HG03432 (cell line): ENCODE results near the gene NFASC.

ENCODE experiments used
- ATAC-seq: cut with Tn5 transposase; IDR thresholded peaks from one replicate; pipeline ENCODE4 v1.9.1; 2021; ENCODE audit warnings: mild to moderate bottlenecking, moderate library complexity; ENCODE audit not compliant: unreplicated experiment

Gene NFASC

DNA sequence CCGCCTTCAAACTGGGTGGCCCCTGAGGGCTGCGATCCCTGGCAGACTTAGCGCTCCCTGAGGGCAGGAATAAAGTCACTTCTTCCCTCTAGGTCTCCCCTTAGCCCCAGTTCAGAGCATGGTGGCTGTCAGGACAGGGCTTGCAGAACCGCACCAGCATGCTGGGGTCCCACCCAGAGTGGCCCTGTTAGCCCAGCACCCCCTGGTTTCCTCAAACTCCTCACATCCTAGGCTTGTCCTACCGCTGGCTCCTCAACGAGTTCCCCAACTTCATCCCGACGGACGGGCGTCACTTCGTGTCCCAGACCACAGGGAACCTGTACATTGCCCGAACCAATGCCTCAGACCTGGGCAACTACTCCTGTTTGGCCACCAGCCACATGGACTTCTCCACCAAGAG is 188.2 kb downstream of the NFASC start:
- no peak for ATAC-seq

DNA sequence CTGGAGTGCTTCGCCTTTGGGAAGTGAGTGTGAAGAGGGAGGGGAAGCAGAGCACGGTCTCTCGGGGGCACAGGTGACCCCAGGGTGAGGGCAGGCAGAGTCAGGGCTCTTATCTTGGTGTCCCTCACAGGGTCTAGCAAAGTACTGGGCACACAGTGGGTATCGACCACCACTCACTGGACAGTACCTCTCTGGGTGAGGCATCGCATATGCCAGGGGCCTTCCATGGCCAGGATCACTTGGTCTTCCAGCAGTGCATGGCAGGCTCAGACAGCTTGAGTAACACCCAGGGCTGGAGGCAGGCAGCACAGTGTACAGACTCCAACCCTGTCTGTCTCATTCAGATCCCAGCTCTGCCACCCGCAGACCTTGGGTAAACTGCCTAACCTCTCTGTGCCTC is 189.0 kb downstream of the NFASC start:
- ATAC-seq: no peak

DNA sequence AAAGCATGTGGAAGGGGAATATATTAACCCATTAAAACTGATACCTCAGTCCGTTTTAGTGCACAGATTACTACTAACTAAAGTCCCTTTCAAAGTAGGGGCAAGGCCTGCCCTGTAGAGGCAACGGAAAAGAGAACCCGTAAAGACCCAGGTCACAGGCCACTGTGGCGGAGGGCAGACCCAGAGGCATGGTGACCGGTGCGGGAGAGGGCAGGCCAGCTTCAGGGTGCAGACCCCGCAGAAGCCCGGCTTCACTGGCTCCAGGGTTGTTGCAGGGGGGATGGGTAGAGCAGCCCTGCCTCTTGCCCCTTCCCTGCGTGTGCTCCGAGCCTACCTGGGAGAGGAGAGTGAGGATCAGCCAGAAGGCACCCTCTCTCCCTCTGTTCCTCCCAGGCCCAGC is 190.1 kb downstream of the NFASC start:
- no peak for ATAC-seq

- ATAC-seq: no peak
Observed at GRCh38 chr1:205061227-205061626, 190.6 kb downstream of the NFASC start.

GRCh38 chr1:205061665-205062069 is 191.0 kb downstream of the NFASC start:
- ATAC-seq: no peak

- no peak for ATAC-seq
Observed at GRCh38 chr1:205062319-205062718, 191.7 kb downstream of the NFASC start.

DNA sequence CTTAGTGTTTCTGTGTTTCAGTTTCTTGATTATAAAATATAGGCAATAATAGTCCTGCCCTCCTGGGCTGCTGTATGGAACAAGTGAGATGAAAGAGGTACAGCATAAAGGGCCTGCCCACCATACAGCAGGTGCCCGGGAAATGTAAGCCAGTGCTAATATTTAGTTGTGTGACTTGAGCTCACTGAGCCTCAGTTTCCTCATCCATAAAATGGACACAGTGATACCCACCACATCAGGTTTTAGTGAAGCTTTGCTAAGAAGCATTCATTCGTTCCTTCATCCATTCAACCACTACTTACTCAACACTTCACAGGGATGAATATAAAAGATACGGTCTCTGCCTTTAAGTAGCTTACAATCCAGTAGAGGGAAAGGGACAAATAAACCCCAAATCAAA is 192.2 kb downstream of the NFASC start:
- no peak for ATAC-seq

- ATAC-seq: no peak
Observed at GRCh38 chr1:205064301-205064700, 193.6 kb downstream of the NFASC start.

- ATAC-seq: no peak
Observed at GRCh38 chr1:205064741-205065316, 194.2 kb downstream of the NFASC start.

DNA sequence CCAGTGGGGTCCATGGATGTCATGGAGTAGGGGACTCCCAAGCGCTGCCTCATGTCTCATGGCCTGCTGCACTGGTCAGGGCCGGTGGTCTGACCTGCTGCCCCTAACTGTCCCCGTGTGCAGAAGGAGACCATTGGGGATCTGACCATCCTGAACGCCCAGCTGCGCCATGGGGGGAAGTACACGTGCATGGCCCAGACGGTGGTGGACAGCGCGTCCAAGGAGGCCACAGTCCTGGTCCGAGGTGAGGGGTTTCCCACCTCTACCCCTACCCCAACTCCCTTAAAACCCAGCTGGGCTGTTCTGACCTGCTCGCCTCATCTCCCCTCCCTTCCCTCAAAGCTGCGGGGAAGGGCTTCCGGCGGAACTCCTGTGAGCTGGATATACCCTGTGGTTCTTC is 195.0 kb downstream of the NFASC start:
- ATAC-seq: no peak

- no peak for ATAC-seq
Observed at GRCh38 chr1:205066141-205066818, 195.6 kb downstream of the NFASC start.

- no peak for ATAC-seq
Observed at GRCh38 chr1:205067031-205067430, 196.4 kb downstream of the NFASC start.

DNA sequence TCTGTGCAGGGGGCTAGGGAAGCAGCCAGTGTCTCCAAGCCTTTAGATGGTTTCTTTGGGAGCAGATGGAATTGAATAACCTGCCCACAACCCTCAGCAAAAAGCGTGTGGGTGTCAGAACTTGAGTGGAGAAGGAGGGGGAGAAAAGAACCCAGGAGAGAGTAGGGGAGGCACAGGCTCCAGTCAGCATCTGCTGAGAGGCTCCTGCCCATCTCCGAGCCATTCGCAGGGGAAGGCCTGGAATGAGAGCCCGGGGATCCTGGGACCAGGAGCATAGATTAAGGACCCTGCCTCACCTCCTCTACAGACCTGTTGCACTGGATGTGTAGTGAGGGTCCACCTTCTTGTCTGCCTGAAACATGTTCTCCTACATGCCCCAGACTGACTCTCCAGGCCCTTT is 197.3 kb downstream of the NFASC start:
- no peak for ATAC-seq

DNA sequence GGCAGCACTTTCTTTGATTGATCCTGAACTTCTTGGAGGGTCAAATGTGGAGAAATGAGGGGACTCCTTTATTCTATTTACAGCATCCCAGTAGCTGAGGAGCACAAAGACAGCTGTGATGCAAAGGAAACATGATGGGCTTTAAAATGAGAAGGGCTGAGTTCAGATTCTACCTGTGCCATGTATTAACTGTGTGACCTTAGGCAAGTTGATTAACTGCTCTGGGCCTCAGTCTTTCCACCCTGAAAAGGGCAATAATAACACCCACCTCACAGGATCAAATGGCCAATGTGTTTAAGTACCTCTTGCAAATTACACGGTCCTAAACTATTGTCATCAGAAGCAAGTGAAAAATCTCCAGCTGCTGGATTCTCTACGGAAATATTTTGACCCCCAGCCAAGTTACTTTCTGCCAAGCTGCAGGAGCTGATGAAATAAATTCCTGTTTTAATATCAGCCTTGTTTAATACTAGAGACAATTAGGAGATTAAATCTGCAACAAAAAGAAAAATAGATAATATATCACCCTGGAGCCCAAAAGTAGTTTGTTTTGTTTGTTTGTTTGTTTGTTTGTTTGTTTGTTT is 197.9 kb downstream of the NFASC start:
- no peak for ATAC-seq

- no peak for ATAC-seq
Observed at GRCh38 chr1:205069371-205070125, 198.9 kb downstream of the NFASC start.

GRCh38 chr1:205071028-205071409 is 200.4 kb downstream of the NFASC start:
- ATAC-seq: no peak

- no peak for ATAC-seq
Observed at GRCh38 chr1:205071801-205072200, 201.1 kb downstream of the NFASC start.

DNA sequence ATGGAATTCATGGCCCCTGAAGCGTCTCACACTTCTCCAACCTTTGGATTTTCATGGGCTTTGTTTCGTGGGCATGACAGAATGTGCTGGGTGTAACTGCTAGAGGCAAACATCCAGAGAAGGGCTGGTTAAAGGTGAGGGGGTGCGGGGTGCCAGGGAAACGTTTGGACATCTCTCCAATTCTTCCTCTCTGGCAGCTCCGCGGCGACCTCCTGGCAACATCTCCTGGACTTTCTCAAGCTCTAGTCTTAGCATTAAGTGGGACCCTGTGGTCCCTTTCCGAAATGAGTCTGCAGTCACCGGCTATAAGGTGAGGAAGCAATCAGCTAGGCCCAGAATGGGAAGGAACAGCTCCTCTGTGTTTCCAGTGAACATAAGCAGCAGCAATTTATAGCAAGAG is 201.6 kb downstream of the NFASC start:
- no peak for ATAC-seq
